Measurements from ENCODE around the gene HCN2.

DNA sequence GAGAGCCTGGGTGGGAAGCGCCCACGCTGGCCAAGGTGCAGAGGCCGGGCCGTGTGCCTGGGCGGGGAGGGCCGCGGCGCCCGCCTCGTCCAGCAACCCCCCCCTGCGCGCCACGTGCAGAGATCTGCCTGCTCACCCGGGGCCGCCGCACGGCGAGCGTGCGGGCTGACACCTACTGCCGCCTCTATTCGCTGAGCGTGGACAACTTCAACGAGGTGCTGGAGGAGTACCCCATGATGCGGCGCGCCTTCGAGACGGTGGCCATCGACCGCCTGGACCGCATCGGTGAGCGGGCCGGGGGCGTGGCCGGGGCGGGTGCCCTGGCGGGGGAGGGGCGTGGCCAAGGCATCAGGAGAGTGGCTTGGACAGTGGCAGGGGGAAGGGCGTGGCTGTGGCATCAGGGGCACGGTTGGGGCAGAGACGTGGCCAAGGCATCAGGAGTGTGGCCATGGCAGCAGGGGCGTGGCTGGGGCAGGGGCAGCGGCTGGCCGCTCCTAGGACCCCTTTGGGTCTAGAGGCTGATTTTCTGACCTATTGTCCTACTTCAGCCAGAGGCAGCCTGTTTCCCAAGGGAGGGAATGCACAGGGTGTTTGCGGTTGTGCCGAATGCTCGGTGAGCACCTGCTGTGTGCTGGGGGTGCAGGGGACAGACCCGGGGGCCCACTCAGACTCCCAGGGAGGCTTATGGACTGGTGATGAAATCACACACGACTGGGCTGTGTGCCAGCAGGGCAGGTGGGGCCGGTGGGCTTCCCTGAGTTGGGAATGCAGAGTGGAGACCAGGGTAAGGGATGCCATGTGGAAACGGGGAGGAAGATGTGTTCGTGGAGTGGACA, 24.3 kb downstream of the HCN2 start:
- TF ChIP-seq, protein P1, sequence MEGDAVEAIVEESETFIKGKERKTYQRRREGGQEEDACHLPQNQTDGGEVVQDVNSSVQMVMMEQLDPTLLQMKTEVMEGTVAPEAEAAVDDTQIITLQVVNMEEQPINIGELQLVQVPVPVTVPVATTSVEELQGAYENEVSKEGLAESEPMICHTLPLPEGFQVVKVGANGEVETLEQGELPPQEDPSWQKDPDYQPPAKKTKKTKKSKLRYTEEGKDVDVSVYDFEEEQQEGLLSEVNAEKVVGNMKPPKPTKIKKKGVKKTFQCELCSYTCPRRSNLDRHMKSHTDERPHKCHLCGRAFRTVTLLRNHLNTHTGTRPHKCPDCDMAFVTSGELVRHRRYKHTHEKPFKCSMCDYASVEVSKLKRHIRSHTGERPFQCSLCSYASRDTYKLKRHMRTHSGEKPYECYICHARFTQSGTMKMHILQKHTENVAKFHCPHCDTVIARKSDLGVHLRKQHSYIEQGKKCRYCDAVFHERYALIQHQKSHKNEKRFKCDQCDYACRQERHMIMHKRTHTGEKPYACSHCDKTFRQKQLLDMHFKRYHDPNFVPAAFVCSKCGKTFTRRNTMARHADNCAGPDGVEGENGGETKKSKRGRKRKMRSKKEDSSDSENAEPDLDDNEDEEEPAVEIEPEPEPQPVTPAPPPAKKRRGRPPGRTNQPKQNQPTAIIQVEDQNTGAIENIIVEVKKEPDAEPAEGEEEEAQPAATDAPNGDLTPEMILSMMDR (IDR thresholded peaks at IDR 0.05), result no peak
- no peak for TF ChIP-seq POLR2A (IDR thresholded peaks at IDR 0.05)
